Right ventricle myocardium inferior (tissue), 1 donor: Measurements from ENCODE around the gene AICDA. TPM values are rescaled to one million over a fixed set of nuclear protein-coding genes. Genes with fewer than 3 reads are reported as not detected.
"Not testable (repeated sequence)": the region's sequence is repeated elsewhere in the genome, so short reads cannot be mapped to it uniquely, and the experiment has no call there.

Experiments
- ATAC-seq: fragments of 200-7000 bp; cut with Tn5 transposase; one replicate; pipeline ENCODE4 v1.9.1; 2020; ENCODE audit warnings: mild to moderate bottlenecking, moderate library complexity
- DNase-seq: peaks from one replicate; pipeline ENCODE4 v3.0.0; 2021; ENCODE audit errors: missing footprints
- intact Hi-C: fragments of 100-400 bp; cut with DNase I; formaldehyde crosslinking; loops from one replicate; pipeline ENCODE4 v1.11.0; 2022
- total RNA-seq: library from RNA; stranded (reverse); fragmentation: NEBNext Ultra II Directional; extraction: Animal tissue kit (Norgen Biotek cat#: 25700); gene quantifications from one replicate; pipeline ENCODE4 v1.2.1, GENCODE V29; 2021
- donor health status: DM: no; HTN: yes; CAD: no; lungs with severe emphysema.

The AICDA gene
- total RNA-seq, 1 donor from 2014 or later, result 0.08 TPM

DNA sequence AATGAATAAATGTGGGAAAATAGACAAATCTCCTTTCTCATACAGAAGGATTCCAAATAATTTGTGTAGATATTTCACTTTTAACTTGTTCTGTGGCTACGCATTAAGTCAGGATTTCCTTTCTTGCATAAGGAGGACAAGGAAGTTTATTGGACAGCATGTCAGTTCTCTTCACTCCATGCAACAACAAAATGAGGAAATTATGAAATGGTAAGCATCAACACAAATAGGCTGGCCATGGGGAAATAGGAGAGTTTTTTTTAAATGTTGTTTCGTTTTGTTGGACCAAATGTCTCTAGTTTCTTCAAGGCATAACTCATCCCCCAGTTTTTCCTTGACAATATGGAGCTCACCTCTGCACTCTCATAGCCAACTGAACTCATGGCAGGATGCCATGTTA, 46.6 kb downstream of the AICDA start:
- intact Hi-C loops, ATAC-seq, DNase-seq: not testable (repeated sequence)

DNA sequence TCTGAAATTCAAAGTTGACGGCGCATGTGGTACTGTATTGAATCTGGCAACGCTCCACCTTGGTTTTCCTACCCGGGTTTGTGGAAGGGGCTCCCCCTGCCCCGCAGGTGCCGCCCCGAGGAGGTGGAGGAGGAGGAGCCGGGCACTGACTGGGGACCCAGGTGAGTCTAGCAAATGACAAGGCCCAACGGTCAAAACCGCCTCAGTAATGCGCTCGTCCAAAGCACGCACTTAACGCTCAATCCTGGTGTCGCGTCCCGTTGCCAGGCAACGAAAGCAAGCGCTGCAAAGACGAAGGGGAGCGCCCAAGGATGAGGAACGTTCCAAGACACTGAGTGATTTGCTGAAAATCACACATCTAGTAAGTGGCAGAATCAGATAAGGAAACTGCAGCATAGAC, 48.0 kb downstream of the AICDA start:
- intact Hi-C loops, result no loop called here
- no peak for DNase-seq
- ATAC-seq, result no peak

DNA sequence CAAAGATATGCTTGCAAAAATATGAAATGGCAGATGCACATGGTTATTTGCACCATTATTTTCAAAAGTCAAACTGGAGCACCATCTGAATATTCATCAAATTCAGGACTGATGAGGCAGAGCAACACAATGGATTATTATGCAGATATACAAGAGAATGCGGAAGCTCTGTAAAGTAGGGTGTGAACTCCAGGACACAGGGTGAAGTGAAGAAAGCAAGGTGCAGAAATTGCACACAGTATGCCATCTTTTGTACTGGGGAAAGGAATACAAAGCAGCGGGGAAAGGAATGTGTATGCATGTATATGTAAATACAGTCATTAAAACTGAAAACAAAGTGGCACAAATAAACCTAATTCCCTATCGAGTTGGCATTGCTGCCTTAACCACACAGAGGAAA, 49.3 kb downstream of the AICDA start:
- ATAC-seq, result no peak

DNA sequence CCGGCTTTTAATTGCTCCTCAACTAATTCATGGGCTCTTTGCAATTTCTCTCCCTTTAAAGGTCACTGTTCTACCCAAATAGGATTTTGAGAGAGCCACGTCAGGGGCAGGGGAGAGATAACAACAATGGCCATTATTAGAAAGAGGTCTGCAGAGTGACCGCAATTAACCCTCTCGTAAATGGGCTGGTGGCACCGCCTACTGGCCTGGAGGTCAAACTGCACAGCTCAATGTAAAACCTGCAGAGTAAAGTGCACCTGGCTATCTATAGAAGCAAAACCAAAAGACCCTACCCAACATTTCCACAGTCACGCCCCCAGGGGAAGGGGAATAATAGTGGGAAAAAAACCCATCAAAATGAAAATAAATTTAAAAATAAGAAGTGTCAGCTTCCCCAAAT, 50.3 kb downstream of the AICDA start:
- intact Hi-C loops, result no loop called here
- ATAC-seq (no peak), DNase-seq (no peak)

More for the DNA sequence above, 49.3 kb downstream of the AICDA start:
- DNase-seq, result no peak
- intact Hi-C loops, result no loop called here

DNA sequence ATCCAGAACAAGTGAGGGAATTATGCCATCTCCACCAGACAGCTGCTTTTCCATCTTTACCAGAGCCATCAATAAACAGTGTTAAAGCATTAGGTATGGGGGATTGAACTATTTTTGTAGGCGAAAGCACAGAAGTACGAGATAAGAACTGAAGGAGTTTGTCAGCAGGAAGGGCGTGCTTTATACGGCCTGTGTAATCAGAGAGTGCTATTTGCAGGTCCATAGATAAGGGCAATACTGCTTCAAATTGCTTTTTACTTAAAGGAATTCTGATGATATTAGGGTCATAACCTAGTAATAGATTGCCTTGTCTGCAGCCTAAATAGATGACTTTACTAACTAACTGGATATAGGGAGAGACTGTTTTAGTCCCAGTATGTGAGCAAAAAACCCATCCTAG, 51.6 kb downstream of the AICDA start:
- ATAC-seq (no peak), DNase-seq (no peak)
- intact Hi-C loops, result no loop called here

DNA sequence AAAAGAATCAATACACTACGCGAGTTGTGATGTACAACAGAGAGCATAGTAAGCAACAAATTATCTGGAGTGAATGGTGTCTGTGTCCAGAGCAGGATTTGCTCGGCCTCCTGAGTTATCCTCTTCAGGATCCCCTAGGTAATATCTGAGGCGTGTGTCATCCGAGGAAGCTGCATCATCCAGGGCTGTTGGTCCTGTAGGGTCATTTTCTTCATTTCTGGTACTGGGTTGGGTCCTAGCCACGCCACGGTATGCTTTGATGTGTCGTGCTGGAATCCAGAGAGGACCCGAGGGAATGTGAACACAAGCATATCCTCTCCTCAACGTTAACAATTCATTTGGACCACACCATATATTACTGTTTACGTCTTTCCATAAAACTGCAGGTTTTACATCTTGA, 53.0 kb downstream of the AICDA start:
- intact Hi-C loops, result no loop called here
- DNase-seq (no peak), ATAC-seq (no peak)

DNA sequence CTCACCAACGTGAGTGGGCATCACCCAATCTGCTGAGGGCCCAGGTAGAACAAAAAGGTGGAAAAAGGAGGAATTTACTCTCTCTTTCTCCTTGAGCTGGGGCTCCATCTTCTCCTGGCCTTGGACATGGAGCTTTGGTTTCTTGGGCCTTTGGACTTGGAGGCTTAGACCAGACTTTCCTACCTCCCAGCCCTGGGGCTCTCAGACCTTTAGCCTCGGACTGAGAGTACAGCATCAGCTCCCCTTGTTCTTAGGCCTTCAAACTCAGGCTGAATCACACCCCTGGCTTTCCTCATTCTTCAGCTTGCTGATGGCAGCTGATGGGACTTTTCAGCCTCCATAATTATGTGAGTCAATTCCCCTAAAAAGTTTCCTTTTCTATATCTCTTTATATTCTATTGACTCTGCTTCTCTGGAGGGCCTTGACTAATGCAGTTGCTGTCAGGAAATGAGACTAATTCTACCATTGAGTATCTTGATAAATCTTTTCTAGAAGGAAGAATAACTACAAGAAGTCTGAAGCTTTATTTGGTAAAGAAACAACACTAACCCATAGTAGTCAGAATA, 56.0 kb downstream of the AICDA start:
- DNase-seq (no peak), ATAC-seq (no peak)
- intact Hi-C loops, result no loop called here

DNA sequence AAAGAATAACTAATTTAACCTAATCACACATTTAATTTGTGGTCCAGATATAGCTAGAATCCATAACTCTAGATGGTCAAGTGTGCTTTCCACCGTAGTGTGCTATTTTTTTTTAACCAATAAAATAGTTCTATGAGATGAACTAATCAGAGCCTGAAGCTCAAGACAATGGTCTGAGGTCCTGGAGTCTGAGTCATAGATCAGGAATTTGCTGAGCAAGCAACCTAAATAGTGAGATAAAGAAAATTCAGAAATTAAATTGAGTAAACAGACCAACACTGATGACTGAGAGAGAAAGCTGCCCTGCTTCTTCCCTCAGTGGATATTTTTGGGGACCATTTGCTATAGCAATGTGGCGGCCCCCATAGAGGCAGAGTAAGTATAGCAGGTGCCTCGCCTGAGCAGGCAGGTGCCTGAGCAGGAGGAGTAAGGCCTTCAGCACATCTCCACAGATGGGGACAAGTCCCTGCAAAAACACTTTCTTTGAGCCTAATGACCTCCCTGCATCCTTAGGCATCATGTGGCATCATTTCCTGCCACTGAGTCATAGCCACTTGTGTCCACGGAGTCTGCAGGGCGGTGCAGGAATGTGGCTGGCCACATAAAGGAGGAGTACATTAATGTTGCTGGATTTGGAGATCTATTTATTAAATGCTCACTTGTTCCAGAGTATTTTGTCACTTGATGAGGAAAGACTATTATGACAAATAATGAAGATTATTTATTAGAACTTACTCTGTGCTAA, 58.0 kb downstream of the AICDA start:
- intact Hi-C loops, result no loop called here
- no peak for ATAC-seq
- DNase-seq, result no peak

DNA sequence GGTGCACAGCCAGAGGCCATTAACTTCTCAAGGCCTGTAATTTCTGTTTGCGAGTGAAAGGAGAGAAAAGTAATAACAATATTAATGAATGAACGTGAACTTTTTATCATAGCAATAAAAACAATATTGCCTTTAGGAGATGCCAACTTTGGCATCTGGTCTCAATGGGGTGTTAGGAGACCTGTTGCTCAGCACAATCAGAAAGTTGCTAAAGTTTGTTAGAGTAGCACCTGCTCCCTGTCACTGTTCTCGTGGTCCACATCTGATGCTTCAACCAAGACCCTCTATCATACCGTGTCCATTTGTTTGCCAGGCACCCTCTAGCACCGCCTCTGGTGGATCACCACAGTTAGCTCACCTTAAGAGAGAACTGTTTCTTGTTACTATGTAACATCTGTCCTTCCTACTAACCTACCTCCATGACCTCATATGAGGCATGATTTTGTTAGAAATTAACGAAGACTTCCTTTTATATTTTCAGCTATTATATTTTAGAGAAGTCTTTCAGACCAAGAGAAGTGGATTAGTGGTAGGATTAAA, 59.5 kb downstream of the AICDA start:
- DNase-seq (no peak), ATAC-seq (no peak)
- intact Hi-C loops, result no loop called here

Other genes with a start within 250 kb of the AICDA start
- gene CLEC6A, start 156.9 kb downstream of the AICDA start, total RNA-seq, result not detected
- 0.11 TPM for gene CLEC4D, start 99.4 kb downstream of the AICDA start, total RNA-seq
- 1.4 TPM for gene CLEC4E, start 72.0 kb downstream of the AICDA start, total RNA-seq
- 56.0 TPM for gene MFAP5, start 50.0 kb upstream of the AICDA start, total RNA-seq
- gene RIMKLB, start 85.1 kb upstream of the AICDA start, total RNA-seq, result 12.5 TPM
- not detected for gene A2ML1, start 209.8 kb upstream of the AICDA start, total RNA-seq